HG03039 (cell line): ENCODE results near the gene MOCS1.

Source experiments
- ATAC-seq: cut with Tn5 transposase; IDR thresholded peaks from one replicate; pipeline ENCODE4 v1.9.1; 2021; ENCODE audit warnings: mild to moderate bottlenecking, moderate library complexity; ENCODE audit not compliant: unreplicated experiment

The MOCS1 gene

DNA sequence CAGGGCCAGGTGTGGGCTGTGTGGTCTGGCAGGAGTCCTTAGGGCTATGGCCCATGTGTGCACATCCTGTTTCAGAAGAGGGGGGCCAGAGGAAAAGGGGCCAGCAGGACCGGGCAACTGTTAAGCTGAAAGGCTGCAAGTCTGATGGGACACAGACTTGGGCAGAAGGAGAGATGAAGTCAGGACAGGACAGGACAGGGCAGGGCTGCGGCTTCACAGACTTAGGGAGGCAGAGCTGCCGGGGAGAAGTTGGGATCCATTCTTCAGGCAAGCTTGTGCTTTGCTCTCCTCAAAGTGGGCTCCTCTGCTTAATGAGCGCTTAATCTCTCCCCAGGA is 28.7 kb downstream of the MOCS1 start:
- ATAC-seq: no peak

DNA sequence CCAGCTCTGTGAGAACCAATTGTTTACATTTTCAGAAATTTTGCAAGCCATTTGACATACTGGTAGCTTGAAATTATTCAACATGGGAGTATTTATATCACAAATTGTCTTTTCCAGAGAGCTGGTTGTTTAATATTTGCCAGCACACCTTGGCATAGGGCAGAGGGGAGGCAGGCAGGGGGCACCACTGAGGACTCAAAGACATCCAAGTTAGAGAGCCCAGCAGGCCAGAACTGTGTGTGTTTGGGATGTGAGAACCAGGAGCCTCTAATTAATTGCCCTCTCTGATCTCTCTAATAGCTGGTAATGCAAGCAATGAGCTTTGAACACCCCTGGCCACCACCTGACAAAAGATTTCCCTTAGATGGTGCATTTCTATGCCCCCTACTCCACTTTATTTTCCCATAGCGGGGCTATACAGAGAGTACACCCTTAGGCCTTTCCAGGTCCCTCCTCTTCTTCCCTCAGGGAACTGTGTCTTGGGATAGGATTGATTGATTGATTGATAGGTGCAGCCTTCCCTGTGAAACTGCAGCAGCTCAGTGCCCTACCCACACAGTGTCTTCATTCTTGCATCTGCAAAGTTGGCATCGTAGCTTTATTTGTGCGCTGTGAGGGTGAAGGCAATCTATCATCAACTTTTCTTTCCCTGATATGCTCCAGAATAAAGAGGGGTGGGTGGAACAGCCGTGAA is 29.2 kb downstream of the MOCS1 start:
- ATAC-seq: no peak

DNA sequence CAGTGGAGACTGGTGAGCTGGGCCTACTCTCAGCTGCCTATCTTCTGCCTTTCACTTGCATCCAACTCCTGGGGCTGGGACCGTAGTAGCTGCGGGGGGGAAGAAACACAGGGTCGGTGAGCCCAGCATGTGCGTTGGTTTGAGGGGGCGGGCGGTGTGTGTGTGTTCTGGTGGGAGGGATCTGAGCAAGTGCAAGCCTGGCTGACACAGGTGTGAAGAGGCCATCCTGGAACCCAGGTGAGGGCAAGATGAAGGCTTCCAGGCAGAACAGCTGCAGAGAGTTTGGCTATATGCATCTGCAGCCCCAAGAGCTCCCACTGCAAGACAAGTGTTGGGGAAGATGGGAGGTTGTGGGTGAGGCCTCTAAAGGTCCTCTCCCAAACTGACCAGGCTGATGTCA is 30.6 kb downstream of the MOCS1 start:
- ATAC-seq: no peak

GRCh38 chr6:39902786-39903465 is 31.3 kb downstream of the MOCS1 start:
- ATAC-seq: no peak

DNA sequence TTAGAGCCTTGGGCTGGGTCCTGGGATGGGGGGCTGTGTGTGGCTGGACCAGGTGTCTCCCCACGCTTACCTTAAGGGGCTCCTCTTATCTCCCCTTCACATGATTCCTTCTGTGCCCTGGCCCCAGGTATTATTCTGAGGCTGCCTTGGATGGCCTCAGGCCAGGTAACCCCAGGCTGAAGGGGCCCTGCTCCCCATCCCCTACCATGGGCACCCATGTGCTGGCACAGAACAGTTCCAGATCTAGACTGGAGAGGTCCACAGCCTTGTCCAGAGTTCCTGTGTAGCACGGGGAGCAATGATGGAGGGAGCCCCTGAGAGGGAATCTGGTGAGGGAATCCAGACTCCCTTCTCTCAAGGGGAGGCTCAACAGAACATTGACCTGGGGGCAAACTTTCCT is 32.1 kb downstream of the MOCS1 start:
- ATAC-seq: no peak

DNA sequence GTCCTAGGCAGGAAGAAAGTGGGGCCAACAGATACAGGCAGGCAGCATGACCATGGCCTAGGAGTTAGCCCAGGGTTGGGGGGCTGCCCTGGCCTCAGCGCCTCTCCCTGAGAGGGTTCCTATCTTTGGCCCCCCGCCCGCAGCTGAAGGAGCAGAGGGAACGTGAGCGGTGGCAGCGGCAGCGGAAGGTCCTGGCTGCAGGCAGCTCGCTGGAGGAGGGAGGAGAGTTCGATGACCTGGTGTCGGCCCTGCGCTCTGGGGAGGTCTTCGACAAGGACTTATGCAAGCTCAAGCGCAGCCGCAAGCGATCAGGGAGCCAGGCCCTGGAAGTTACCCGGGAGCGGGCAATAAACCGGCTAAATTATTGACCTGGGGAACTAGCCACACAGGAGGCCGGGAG is 32.6 kb downstream of the MOCS1 start:
- ATAC-seq: no peak

GRCh38 chr6:39901116-39901655 is 33.1 kb downstream of the MOCS1 start:
- ATAC-seq: no peak

GRCh38 chr6:39899554-39900295 is 34.5 kb downstream of the MOCS1 start:
- ATAC-seq: no peak

DNA sequence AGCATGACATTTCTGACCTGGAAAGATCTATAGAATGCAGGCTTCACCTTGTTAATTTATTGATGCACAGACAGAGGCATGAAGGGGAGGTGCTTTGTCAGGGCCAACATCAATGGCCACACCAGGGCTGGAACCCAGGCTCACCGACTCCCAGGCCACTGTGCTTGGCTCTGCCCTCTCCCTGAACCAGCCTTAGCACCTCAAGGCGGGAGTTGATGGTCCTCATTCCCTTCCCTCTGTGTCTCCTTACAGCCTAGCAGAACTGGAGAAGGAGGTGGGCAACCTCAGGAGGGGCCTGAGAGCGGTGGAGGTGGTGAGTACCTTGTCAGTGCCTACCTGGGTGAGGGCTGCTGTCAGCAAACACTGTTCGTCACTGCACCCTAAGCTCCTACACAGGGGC is 35.6 kb downstream of the MOCS1 start:
- no peak for ATAC-seq

GRCh38 chr6:39897698-39898097 is 36.6 kb downstream of the MOCS1 start:
- no peak for ATAC-seq

- ATAC-seq: no peak
These were observed 37.6 kb downstream of the MOCS1 start for GRCh38 chr6:39896701-39897100.

DNA sequence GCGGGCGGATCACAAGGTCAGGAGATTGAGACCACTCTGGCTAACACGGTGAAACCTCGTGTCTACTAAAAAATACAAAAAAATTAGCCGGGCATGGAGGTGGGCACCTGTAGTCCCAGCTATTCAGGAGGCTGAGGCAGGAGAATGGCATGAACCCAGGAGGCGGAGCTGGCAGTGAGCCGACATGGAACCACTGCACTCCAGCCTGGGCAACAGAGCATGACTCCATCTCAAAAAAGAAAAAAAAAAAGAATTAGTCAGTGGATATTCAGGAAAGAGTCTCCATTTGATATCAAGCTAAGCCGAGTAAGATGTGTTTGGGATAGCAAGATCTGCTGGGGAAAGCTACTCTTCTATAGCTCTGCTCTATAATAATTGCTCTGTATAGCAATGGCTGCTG is 41.0 kb downstream of the MOCS1 start:
- no peak for ATAC-seq

DNA sequence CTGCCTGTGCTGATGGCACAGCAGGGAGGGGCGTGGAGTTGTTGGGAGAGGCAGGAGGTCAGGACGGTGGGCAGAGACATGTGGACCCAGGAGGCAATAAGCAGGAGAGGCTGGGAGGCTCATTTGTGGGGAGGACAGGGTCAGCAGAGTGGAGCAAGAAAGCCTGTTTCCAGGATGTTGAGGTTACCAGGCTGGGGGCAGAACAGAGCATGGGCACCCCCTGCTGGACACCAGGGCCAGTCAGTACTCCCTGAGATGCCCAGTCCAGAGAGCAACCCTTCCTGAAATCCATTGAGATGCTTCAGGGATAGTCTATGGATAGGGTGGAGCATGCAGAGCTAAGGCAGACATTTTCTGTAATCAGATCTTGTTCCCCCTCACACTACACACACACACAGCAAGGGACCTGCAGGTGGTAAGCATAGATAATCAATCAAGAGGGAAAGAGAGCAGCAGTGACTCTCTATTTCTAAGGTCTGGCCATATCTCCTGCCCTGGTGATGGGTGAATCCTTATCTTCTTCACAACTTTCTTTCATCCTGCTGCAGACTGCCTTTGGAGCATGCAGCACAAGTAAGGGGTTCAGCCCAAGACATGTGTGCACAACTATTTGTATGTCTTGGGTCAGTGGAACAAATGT is 41.7 kb downstream of the MOCS1 start:
- ATAC-seq: no peak

- no peak for ATAC-seq
These were observed 42.3 kb downstream of the MOCS1 start for GRCh38 chr6:39891976-39892375.

- no peak for ATAC-seq
These were observed 42.9 kb downstream of the MOCS1 start for GRCh38 chr6:39891353-39891752.

GRCh38 chr6:39889229-39889628 is 45.0 kb downstream of the MOCS1 start:
- ATAC-seq: no peak

DNA sequence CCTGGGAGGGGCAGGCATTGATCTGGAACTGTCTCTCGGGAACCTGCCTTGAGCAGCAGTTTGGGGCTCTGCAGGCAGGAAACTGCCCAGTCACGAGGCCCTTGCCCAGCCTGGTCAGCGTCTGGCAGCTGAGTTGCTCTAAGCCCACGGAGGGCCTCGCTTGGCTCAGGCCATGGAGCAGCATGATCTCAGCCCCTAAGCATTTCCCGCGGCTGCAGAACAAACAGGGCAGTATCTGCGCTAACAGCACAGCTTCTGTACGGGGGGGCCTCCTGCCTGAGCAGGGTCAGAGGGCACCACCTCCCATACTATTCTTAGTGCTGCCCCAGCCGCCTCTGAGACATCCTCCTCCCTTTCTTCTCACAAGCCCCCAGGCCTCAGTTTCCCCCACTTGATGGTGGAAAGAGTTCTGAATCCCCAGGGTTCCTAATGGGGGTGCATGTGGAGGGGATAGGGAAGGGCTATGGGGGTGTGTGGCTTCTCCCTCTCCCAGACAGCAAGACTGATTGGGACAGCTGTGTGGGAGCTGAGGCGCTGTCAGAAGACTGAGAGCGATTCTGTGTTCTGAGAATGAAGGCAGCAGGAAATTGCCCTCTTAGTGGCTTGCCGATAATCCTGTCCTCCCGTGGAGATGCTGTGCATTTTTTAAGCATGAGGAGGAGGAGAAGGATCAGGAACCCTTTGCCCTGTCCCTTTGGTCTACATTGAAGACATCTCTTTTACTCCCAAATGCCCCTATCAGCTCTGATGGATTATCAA is 46.4 kb downstream of the MOCS1 start:
- ATAC-seq: no peak

DNA sequence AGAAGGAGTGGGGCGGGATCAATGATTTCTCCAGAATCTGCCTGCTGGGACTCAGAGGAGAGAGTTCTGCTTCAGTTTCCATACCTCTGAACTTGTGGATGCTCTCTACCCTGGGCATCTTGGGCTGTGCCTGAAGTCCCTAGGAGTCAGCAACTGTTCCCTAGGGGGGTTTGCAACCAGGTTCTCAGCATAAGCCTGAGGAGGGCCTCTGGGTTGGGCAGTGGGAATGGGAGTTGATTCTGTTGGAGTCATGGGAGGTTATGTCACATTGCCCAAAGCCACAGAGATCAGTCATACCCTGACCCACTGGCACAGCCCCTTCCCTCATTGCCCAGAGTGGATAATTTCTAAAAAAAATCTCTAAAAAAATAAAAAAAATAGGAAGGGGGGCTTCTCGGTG is 47.4 kb downstream of the MOCS1 start:
- no peak for ATAC-seq

GRCh38 chr6:39885691-39886090 is 48.6 kb downstream of the MOCS1 start:
- ATAC-seq: no peak

GRCh38 chr6:39884696-39885095 is 49.6 kb downstream of the MOCS1 start:
- no peak for ATAC-seq

DNA sequence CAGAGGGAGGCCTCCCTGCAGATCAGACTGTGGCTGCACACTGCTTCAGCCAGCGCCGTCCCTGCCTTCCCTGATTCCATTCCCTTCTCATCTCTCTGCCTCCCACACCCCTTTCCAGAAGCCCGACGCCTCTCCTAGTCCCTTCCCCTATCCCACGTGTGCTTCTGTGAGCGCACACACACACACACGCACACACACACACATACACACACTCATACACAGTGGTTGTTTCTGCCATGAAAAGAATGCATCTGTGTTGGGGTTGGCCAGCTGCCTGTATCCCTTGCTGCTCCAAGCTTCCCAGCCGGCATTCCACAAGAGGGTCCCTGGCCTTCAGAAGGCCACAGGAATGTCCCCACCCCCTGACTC is 51.7 kb downstream of the MOCS1 start:
- no peak for ATAC-seq
